IMR-90 (cell line): Measurements from ENCODE around the gene MAP6. TPM values are rescaled to one million over a fixed set of nuclear protein-coding genes. Genes with fewer than 3 reads are reported as not detected.

Source experiments
- ATAC-seq: fragments of 200-7000 bp; cut with Tn5 transposase; 2 replicates; pipeline ENCODE4 v1.9.1; 2020; ENCODE audit warnings: low read depth, mild to moderate bottlenecking, moderate library complexity
- BruUV-seq: library from RNA; stranded (reverse); fragments of 400-500 nt; replicated peaks from 2 replicates; lab custom pipeline; 2021; lab: Mats Ljungman, UMichigan
- CTCF ChIA-PET: fragments of 300-600 bp; formaldehyde crosslinking; extraction: SDS; loops from one replicate; lab custom pipeline; 2021; ENCODE audit warnings: antibody characterized with exemption; lab: Yijun Ruan, JAX
- POLR2A ChIA-PET: fragments of 300-600 bp; sonication (Branson Sonifier 250); formaldehyde crosslinking; loops from one replicate; lab custom pipeline; 2022; ENCODE audit warnings: antibody characterized with exemption; ENCODE audit not compliant: unreplicated experiment; lab: Charles Lee
- DNase-seq: peaks from one replicate; pipeline ENCODE4 v3.0.0; 2013
- H2AFZ ChIP-seq: replicated peaks from 2 replicates; pipeline ENCODE3; 2013; ENCODE audit warnings: low read length, mild to moderate bottlenecking; ENCODE audit not compliant: poor library complexity
- H2AK5ac ChIP-seq: 2 replicates; pipeline ENCODE4 v1.6.1; 2013; ENCODE audit warnings: low read depth, low read length, inconsistent platforms
- H2AK9ac ChIP-seq: replicated peaks from 2 replicates; pipeline ENCODE3; 2013; ENCODE audit warnings: mild to moderate bottlenecking, low read depth, low read length, moderate library complexity; ENCODE audit not compliant: poor library complexity
- H2BK120ac ChIP-seq: 2 replicates; pipeline ENCODE4 v1.6.1; 2013; ENCODE audit warnings: low read depth, low read length, inconsistent platforms
- H2BK15ac ChIP-seq: 3 replicates; pipeline ENCODE4 v1.6.1; 2013; ENCODE audit warnings: low read depth, low read length, inconsistent platforms
- H2BK20ac ChIP-seq: 2 replicates; pipeline ENCODE4 v1.6.1; 2013; ENCODE audit warnings: low read depth, mild to moderate bottlenecking, inconsistent platforms, low read length, moderate library complexity
- H2BK5ac ChIP-seq: 2 replicates; pipeline ENCODE4 v1.6.1; 2013; ENCODE audit warnings: mild to moderate bottlenecking, low read depth, low read length, inconsistent platforms; ENCODE audit not compliant: poor library complexity, severe bottlenecking
- H3K14ac ChIP-seq: replicated peaks from 2 replicates; pipeline ENCODE4 v1.6.1; 2013; ENCODE audit warnings: low read depth, low read length, inconsistent platforms
- H3K18ac ChIP-seq: 2 replicates; pipeline ENCODE4 v1.6.1; 2013; ENCODE audit warnings: low read depth, low read length, control low read depth
- H3K23ac ChIP-seq: 2 replicates; pipeline ENCODE4 v1.6.1; 2013; ENCODE audit warnings: low read depth, low read length, inconsistent platforms
- H3K27ac ChIP-seq: 2 replicates; pipeline ENCODE4 v1.5.1; 2013; ENCODE audit warnings: mild to moderate bottlenecking, control low read depth, low read length; ENCODE audit not compliant: insufficient read depth
- H3K27me3 ChIP-seq: 2 replicates; pipeline ENCODE4 v1.6.1; 2013; ENCODE audit warnings: low read length; ENCODE audit not compliant: control insufficient read depth, insufficient read depth
- H3K36me3 ChIP-seq: 2 replicates; pipeline ENCODE4 v1.6.1; 2013; ENCODE audit warnings: low read length, mixed read lengths; ENCODE audit not compliant: control insufficient read depth, insufficient read depth
- H3K4ac ChIP-seq: 2 replicates; pipeline ENCODE4 v1.6.1; 2013; ENCODE audit warnings: low read depth, low read length, inconsistent platforms
- H3K4me1 ChIP-seq: 2 replicates; pipeline ENCODE4 v1.6.1; 2013; ENCODE audit warnings: low read length, mixed read lengths; ENCODE audit not compliant: control insufficient read depth, insufficient read depth
- H3K4me2 ChIP-seq: 2 replicates; pipeline ENCODE4 v1.6.1; 2013; ENCODE audit warnings: low read depth, mild to moderate bottlenecking, control low read depth, low read length, moderate library complexity
- H3K4me3 ChIP-seq: 2 replicates; pipeline ENCODE4 v1.5.1; 2013; ENCODE audit warnings: low read depth, mild to moderate bottlenecking, control low read depth, low read length, moderate library complexity; ENCODE audit not compliant: insufficient read depth
- H3K56ac ChIP-seq: 2 replicates; pipeline ENCODE4 v1.6.1; 2013; ENCODE audit warnings: low read length, inconsistent platforms; ENCODE audit not compliant: insufficient read depth; ENCODE audit errors: extremely low read depth
- H3K79me1 ChIP-seq, 2 experiments: 2 replicates each; pipeline ENCODE4 v1.6.1; 2013; ENCODE audit warnings: low read length in 2 of 2, inconsistent platforms in 1 of 2, low read depth in 1 of 2
- H3K9ac ChIP-seq: 2 replicates; pipeline ENCODE4 v1.6.1; 2013; ENCODE audit warnings: low read depth, low read length, control low read depth
- H3K9me1 ChIP-seq: 2 replicates; pipeline ENCODE4 v1.6.1; 2013; ENCODE audit warnings: low read length, inconsistent platforms; ENCODE audit not compliant: insufficient read depth
- H3K9me3 ChIP-seq: 2 replicates; pipeline ENCODE4 v1.6.1; 2013; ENCODE audit warnings: low read length; ENCODE audit not compliant: control insufficient read depth, insufficient read depth
- H4K20me1 ChIP-seq: 2 replicates; pipeline ENCODE4 v1.6.1; 2013; ENCODE audit warnings: low read length, inconsistent platforms; ENCODE audit not compliant: insufficient read depth
- H4K5ac ChIP-seq: 2 replicates; pipeline ENCODE4 v1.6.1; 2013; ENCODE audit warnings: mild to moderate bottlenecking, low read depth, low read length, control low read depth
- H4K8ac ChIP-seq, 2 experiments: 2 replicates each; pipeline ENCODE4 v1.6.1; 2013; ENCODE audit warnings: low read depth in 2 of 2, low read length in 2 of 2, control low read depth in 1 of 2, inconsistent platforms in 1 of 2
- H4K91ac ChIP-seq: 2 replicates; pipeline ENCODE4 v1.6.1; 2013; ENCODE audit warnings: low read depth, low read length, inconsistent platforms; ENCODE audit not compliant: insufficient read depth
- BHLHE40 ChIP-seq: fragments of 150-350 bp; IDR thresholded peaks from 2 replicates; pipeline ENCODE4 v1.6.1; 2016; ENCODE audit warnings: mild to moderate bottlenecking, low read depth, low read length
- MAFK ChIP-seq: IDR thresholded peaks from 2 replicates; pipeline ENCODE4 v1.6.1; 2012; ENCODE audit warnings: low read depth, low read length, improper control_type of control experiment
- MXI1 ChIP-seq: IDR thresholded peaks from 2 replicates; pipeline ENCODE4 v1.6.1; 2012; ENCODE audit warnings: low read depth, mild to moderate bottlenecking, low read length, moderate library complexity, borderline replicate concordance
- NFE2L2 ChIP-seq: fragments of 150-350 bp; IDR thresholded peaks from 2 replicates; pipeline ENCODE4 v1.6.1; 2016; ENCODE audit warnings: low read depth, mild to moderate bottlenecking, low read length
- RAD21 ChIP-seq: IDR thresholded peaks from 2 replicates; pipeline ENCODE4 v1.6.1; 2012; ENCODE audit warnings: low read length, improper control_type of control experiment
- RFX5 ChIP-seq: IDR thresholded peaks from 2 replicates; pipeline ENCODE4 v1.8.0; 2012; ENCODE audit warnings: low read depth, mild to moderate bottlenecking, low read length, moderate library complexity
- WGBS, 2 experiments: methylation state at CpG; one replicate each; pipeline versions ENCODE4 v1.1.5 to v1.1.7; 2013; ENCODE audit warnings: missing lambda C conversion rate in 2 of 2; ENCODE audit not compliant: insufficient read length in 1 of 2; ENCODE audit errors: extremely low coverage in 2 of 2; 5-methylcytosine and 5-hydroxymethylcytosine counted together
- dilution Hi-C: fragments of 300-500 bp; cut with HindIII; formaldehyde crosslinking; loops from one replicate; pipeline ENCODE4 v1.14.3; 2018; ENCODE audit warnings: low sequenced_read_pairs; ENCODE audit not compliant: unreplicated experiment
- in situ Hi-C: fragments of 300-500 bp; cut with MboI; formaldehyde crosslinking; loops from 3 replicates; pipeline ENCODE4 v1.14.3; 2019; ENCODE audit warnings: low sequenced_read_pairs, inconsistent platforms, mixed read lengths
- intact Hi-C: fragments of 100-400 bp; cut with micrococcal nuclease; formaldehyde crosslinking; loops from 2 replicates; pipeline ENCODE4 v1.10.0; 2022
- polyA plus RNA-seq, 3 experiments: library from polyadenylated mRNA; depleted of rRNA; stranded (reverse); fragments of >200 nt; gene quantifications; 2 replicates each; pipeline ENCODE4 v1.2.3, GENCODE V29; 2012; ENCODE audit warnings: low replicate concordance in 1 of 3
- total RNA-seq: library from RNA; depleted of rRNA; stranded (reverse); fragments of >200 nt; gene quantifications from 2 replicates; pipeline ENCODE4 v1.2.3, GENCODE V29; 2012

Gene MAP6
- total and polyA plus RNA-seq, 2 of the 4 experiments (the other 2 are of a cell fraction), result 3.0 to 3.4 TPM

DNA sequence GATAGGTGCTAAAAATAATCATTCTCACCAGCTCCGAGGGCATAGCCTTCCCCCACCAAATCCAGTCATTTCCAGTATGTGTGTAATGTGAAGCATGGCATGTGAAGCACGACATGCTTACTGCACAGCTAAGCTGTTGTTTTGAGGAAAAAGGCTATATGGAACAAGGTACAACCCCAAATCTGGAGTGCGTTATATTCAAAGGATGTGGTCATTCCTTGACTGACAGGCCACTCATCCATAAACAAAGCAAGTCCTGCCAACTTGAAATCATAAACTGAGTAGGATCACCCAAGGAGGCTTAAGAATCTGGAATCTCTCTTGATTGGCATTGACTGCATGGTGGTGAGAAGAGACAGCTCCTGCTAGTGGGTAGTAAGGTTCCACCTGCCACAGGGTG is 3.7 kb downstream of the MAP6 start:
- no peak overlapping the region for H2BK15ac ChIP-seq
- no peak overlapping the region for H3K4me3 ChIP-seq
- no CpG with 5 or more reads among the region's 3 CpGs for WGBS, 2 experiments
- no peaks in the 10 kb centered on the region for H3K9me1 ChIP-seq
- H2AK5ac ChIP-seq, result no peak overlapping the region
- no peaks in the 10 kb centered on the region for H3K9me3 ChIP-seq
- H3K56ac ChIP-seq, result no peak overlapping the region
- no peak overlapping the region for H4K8ac ChIP-seq
- no peak overlapping the region for H3K27ac ChIP-seq
- ATAC-seq (no peak), DNase-seq (no peak)
- H4K91ac ChIP-seq, result no peak overlapping the region
- ChIA-PET CTCF (no interaction called here), POLR2A (no interaction called here)
- no peak overlapping the region for H4K5ac ChIP-seq
- H4K20me1 ChIP-seq, result no peaks in the 10 kb centered on the region
- H2BK20ac ChIP-seq, result no peak overlapping the region
- dilution Hi-C loops (no loop called here), in situ Hi-C loops (no loop called here), intact Hi-C loops (loop anchor here (5.0 kb wide), 1 partner anchor 83 kb away; no protein-coding TSS in a partner anchor)
- H3K27me3 ChIP-seq, result peaks cover 20% of the 10 kb centered on the region
- no peak overlapping the region for H2BK5ac ChIP-seq
- no peak overlapping the region for H2BK120ac ChIP-seq
- no peak overlapping the region for H2AK9ac ChIP-seq
- H2AFZ ChIP-seq, result no peak overlapping the region
- TF ChIP-seq MXI1 (no peak), RFX5 (no peak), RAD21 (no peak), BHLHE40 (no peak), MAFK (no peak), NFE2L2 (no peak)
- no peak overlapping the region for H3K4me2 ChIP-seq
- no peaks in the 10 kb centered on the region for H3K36me3 ChIP-seq
- H3K14ac ChIP-seq, result no peak overlapping the region
- BruUV-seq, result no TSS peak
- no peaks in the 10 kb centered on the region for H3K79me1 ChIP-seq
- no peaks in the 10 kb centered on the region; the same call in 1 of the 2 replicates for H3K4me1 ChIP-seq
- no peak overlapping the region for H3K23ac ChIP-seq
- no peak overlapping the region for H3K9ac ChIP-seq
- H3K18ac ChIP-seq, result no peak overlapping the region
- no peak overlapping the region for H3K4ac ChIP-seq
